Measurements from ENCODE around the gene POLR2J.

Gene POLR2J

GRCh38 chr7:102472126-102473041 is 6.3 kb downstream of the POLR2J start:
- no peak overlapping the region for H3K27ac ChIP-seq
- no peak for TF ChIP-seq CTCF (conservative IDR thresholded peaks at IDR 0.05)

- no peak overlapping the region for H3K27ac ChIP-seq
- no peak for TF ChIP-seq CTCF (conservative IDR thresholded peaks at IDR 0.05)
Observed at GRCh38 chr7:102471791-102472125, 7.0 kb downstream of the POLR2J start.

- no peak overlapping the region for H3K27ac ChIP-seq
- no peak for TF ChIP-seq CTCF (conservative IDR thresholded peaks at IDR 0.05)
Observed at GRCh38 chr7:102469972-102470825, 8.5 kb downstream of the POLR2J start.

GRCh38 chr7:102469351-102469971 is 9.3 kb downstream of the POLR2J start:
- no peak for TF ChIP-seq CTCF (conservative IDR thresholded peaks at IDR 0.05)
- H3K27ac ChIP-seq: no peak overlapping the region

- H3K27ac ChIP-seq: no peak overlapping the region
- TF ChIP-seq CTCF (conservative IDR thresholded peaks at IDR 0.05): no peak
Observed at GRCh38 chr7:102468478-102469350, 10.0 kb downstream of the POLR2J start.

- no peak overlapping the region for H3K27ac ChIP-seq
- no peak for TF ChIP-seq CTCF (conservative IDR thresholded peaks at IDR 0.05)
Observed at GRCh38 chr7:102467581-102468477, 10.9 kb downstream of the POLR2J start.
